ENCODE data around the gene EFCAB6. TPM values are rescaled to one million over a fixed set of nuclear protein-coding genes. Genes with fewer than 3 reads are reported as not detected.

EFCAB6 gene
- total RNA-seq, 1 experiment from 2014 or later = 0.94 TPM

- TF ChIP-seq SP1 (CRISPR knock-in tag; conservative IDR thresholded peaks at IDR 0.05) = no peak
- no peak for TF ChIP-seq NR2C2 (CRISPR knock-in tag; IDR thresholded peaks at IDR 0.05)
- no peak for TF ChIP-seq ATF3 (CRISPR knock-in tag; conservative IDR thresholded peaks at IDR 0.05)
- peaks cover 7% of the 10 kb centered on the region for H3K36me3 Mint-ChIP-seq
- peaks cover 21% of the 10 kb centered on the region for H3K9me3 Mint-ChIP-seq
- POLR2A ChIA-PET = no interaction called here
- CTCF ChIA-PET = interaction anchor here (0.9 kb wide), 1 partner anchor 122 kb away, joined by 3 read pairs; no protein-coding TSS in a partner anchor
- H3K27ac Mint-ChIP-seq = no peak overlapping the region
- H3K4me3 Mint-ChIP-seq = no peak overlapping the region
- no peaks in the 10 kb centered on the region; the same call in 1 of the 2 replicates for H3K27me3 Mint-ChIP-seq (ENCODE audit: low read depth)
- no peak for ATAC-seq
- H3K4me1 Mint-ChIP-seq = peaks cover 10% of the 10 kb centered on the region
- no peak for DNase-seq (ENCODE audit: low spot score)
These were observed 189.2 kb downstream of the EFCAB6 start for GRCh38 chr22:43622886-43623285.

- no peaks in the 10 kb centered on the region for H3K4me1 Mint-ChIP-seq
- no peak overlapping the region for H3K27ac Mint-ChIP-seq
- peaks cover 7% of the 10 kb centered on the region for H3K36me3 Mint-ChIP-seq
- ChIA-PET POLR2A (no interaction called here), CTCF (no interaction called here)
- DNase-seq (ENCODE audit: low spot score) = no peak
- H3K9me3 Mint-ChIP-seq = peaks cover 21% of the 10 kb centered on the region
- TF ChIP-seq ZSCAN18 (CRISPR knock-in tag; IDR thresholded peaks at IDR 0.05) (no peak), ZNF317 (CRISPR knock-in tag; IDR thresholded peaks at IDR 0.05; ENCODE audit: borderline replicate concordance, low read depth) (peak; percentile 77), E2F4 (CRISPR knock-in tag; IDR thresholded peaks at IDR 0.05; ENCODE audit: borderline replicate concordance, low read depth) (no peak), E2F1 (CRISPR knock-in tag; IDR thresholded peaks at IDR 0.05) (no peak)
- H3K4me3 Mint-ChIP-seq = no peak overlapping the region
- no peaks in the 10 kb centered on the region; the same call in 1 of the 2 replicates for H3K27me3 Mint-ChIP-seq (ENCODE audit: low read depth)
- ATAC-seq = no peak
These were observed 191.9 kb downstream of the EFCAB6 start for GRCh38 chr22:43620197-43620596.

GRCh38 chr22:43618517-43618916, 193.6 kb downstream of the EFCAB6 start:
- DNase-seq (ENCODE audit: low spot score) (no peak), ATAC-seq (no peak)
- H3K4me3 Mint-ChIP-seq = no peak overlapping the region
- peaks cover 7% of the 10 kb centered on the region for H3K36me3 Mint-ChIP-seq
- H3K4me1 Mint-ChIP-seq = no peaks in the 10 kb centered on the region
- ChIA-PET CTCF (no interaction called here), POLR2A (no interaction called here)
- H3K27me3 Mint-ChIP-seq (ENCODE audit: low read depth) = no peaks in the 10 kb centered on the region; the same call in 1 of the 2 replicates
- no peak overlapping the region for H3K27ac Mint-ChIP-seq
- H3K9me3 Mint-ChIP-seq = peaks cover 21% of the 10 kb centered on the region
- TF ChIP-seq FOXK1 (CRISPR knock-in tag; IDR thresholded peaks at IDR 0.05) (no peak), ZNF425 (CRISPR knock-in tag; conservative IDR thresholded peaks at IDR 0.05) (no peak), GRHL2 (CRISPR knock-in tag; IDR thresholded peaks at IDR 0.05; ENCODE audit: insufficient replicate concordance, severe bottlenecking) (no peak), RELA (CRISPR knock-in tag; IDR thresholded peaks at IDR 0.05; ENCODE audit: borderline replicate concordance) (no peak), KAT7 (CRISPR knock-in tag; IDR thresholded peaks at IDR 0.05; ENCODE audit: borderline replicate concordance) (no peak), ZNF423 (CRISPR knock-in tag; IDR thresholded peaks at IDR 0.05) (no peak), ZNF121 (CRISPR knock-in tag; IDR thresholded peaks at IDR 0.05) (no peak), ZNF671 (CRISPR knock-in tag; IDR thresholded peaks at IDR 0.05) (no peak), MAX (CRISPR knock-in tag; IDR thresholded peaks at IDR 0.05) (no peak), ZNF138 (CRISPR knock-in tag; conservative IDR thresholded peaks at IDR 0.05) (no peak), ZNF263 (CRISPR knock-in tag; IDR thresholded peaks at IDR 0.05; ENCODE audit: low read depth) (no peak), ETV6 (CRISPR knock-in tag; IDR thresholded peaks at IDR 0.05) (no peak), SP1 (CRISPR knock-in tag; conservative IDR thresholded peaks at IDR 0.05) (no peak), NR1H2 (CRISPR knock-in tag; IDR thresholded peaks at IDR 0.05) (no peak), E2F4 (CRISPR knock-in tag; IDR thresholded peaks at IDR 0.05; ENCODE audit: borderline replicate concordance, low read depth) (no peak), ZBTB21 (CRISPR knock-in tag; IDR thresholded peaks at IDR 0.05; ENCODE audit: borderline replicate concordance) (no peak), JUN (CRISPR knock-in tag; IDR thresholded peaks at IDR 0.05) (no peak), CTCF (IDR thresholded peaks at IDR 0.05) (no peak), SMAD4 (CRISPR knock-in tag; IDR thresholded peaks at IDR 0.05) (no peak)
